HK-2 (cell line): ENCODE measurements around the gene NBEA.
"Not testable (repeated sequence)": the region's sequence is repeated elsewhere in the genome, so short reads cannot be mapped to it uniquely, and the experiment has no call there.

ENCODE experiments used
- DNase-seq: peaks from one replicate; pipeline ENCODE4 v3.0.0-alpha.2; 2018; ENCODE audit not compliant: unreplicated experiment

The NBEA gene

GRCh38 chr13:34941835-34942731, at the start of gene NBEA:
Gene NBEA, plus strand, starts transcription at chr13:34942270. Its CDS starts 551 bp downstream, at chr13:34942821.
- peak; percentile 68 for DNase-seq

- no peak for DNase-seq
These were observed 47.3 kb upstream of the NBEA start for GRCh38 chr13:34894756-34895155.

GRCh38 chr13:34897220-34897619, 44.9 kb upstream of the NBEA start:
- no peak for DNase-seq

- DNase-seq = no peak
These were observed 42.2 kb upstream of the NBEA start for GRCh38 chr13:34899888-34900287.

- no peak for DNase-seq
These were observed 41.8 kb upstream of the NBEA start for GRCh38 chr13:34900288-34900739.

- no peak for DNase-seq
These were observed 40.5 kb upstream of the NBEA start for GRCh38 chr13:34901572-34901971.

- no peak for DNase-seq
These were observed 30.9 kb upstream of the NBEA start for GRCh38 chr13:34911159-34911558.

GRCh38 chr13:34913040-34913439, 29.0 kb upstream of the NBEA start:
- no peak for DNase-seq

- no peak for DNase-seq
These were observed 27.7 kb upstream of the NBEA start for GRCh38 chr13:34914416-34914815.

GRCh38 chr13:34926508-34926907, 15.6 kb upstream of the NBEA start:
- no peak for DNase-seq

- not testable (repeated sequence) for DNase-seq
These were observed 13.4 kb upstream of the NBEA start for GRCh38 chr13:34928676-34929075.

- no peak for DNase-seq
These were observed 10.5 kb upstream of the NBEA start for GRCh38 chr13:34931572-34931971.

GRCh38 chr13:34933349-34933748, 8.7 kb upstream of the NBEA start:
- no peak for DNase-seq

- DNase-seq = no peak
These were observed 8.3 kb upstream of the NBEA start for GRCh38 chr13:34933786-34934185.

- no peak for DNase-seq
These were observed 6.2 kb upstream of the NBEA start for GRCh38 chr13:34935841-34936240.

- DNase-seq = no peak
These were observed 2.3 kb upstream of the NBEA start for GRCh38 chr13:34939771-34940170.

GRCh38 chr13:34941436-34941834, 635 bp upstream of the NBEA start:
- DNase-seq = no peak

GRCh38 chr13:34942732-34943435, 814 bp downstream of the NBEA start:
- DNase-seq = peak; percentile 20

- no peak for DNase-seq
These were observed 1.6 kb downstream of the NBEA start for GRCh38 chr13:34943436-34944273.

- DNase-seq = no peak
These were observed 2.2 kb downstream of the NBEA start for GRCh38 chr13:34944274-34944634.

GRCh38 chr13:34944751-34945150, 2.7 kb downstream of the NBEA start:
- DNase-seq = no peak

GRCh38 chr13:34951528-34951927, 9.5 kb downstream of the NBEA start:
- no peak for DNase-seq
